ENCODE results near the gene CSMD2.

DNA sequence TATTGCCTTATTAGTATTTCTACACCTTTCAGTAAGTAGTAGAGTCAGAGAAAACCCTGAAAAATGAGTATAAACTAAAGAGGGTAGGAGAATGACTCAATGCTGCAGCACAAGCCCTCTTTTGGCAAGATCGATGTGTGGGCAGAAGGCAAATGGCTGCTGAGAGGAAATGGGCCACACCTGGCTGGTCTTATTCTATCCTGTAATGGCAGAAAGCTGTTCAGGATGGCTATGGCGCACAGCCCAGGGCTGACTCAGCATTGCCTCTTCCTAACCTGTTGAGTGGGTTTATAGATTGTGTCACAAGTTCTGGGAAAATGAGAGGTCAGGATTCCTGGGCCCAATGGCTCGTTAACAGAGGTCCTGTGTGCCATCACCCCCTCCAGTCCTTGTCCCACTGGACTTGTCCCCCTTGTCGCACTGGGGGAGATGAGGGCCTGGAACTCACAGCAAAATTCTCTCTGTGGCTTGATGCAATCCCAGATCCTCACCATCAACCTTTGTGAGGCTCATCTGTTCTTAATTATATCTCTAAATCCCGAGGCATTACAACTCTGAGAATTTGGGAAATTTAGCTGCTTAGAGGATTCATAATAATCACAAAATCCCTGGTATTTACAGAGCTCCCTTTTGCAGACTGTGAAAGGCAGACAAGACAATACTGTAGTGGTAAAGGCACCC is 287.9 kb downstream of the CSMD2 start:
- TF ChIP-seq, protein P1, sequence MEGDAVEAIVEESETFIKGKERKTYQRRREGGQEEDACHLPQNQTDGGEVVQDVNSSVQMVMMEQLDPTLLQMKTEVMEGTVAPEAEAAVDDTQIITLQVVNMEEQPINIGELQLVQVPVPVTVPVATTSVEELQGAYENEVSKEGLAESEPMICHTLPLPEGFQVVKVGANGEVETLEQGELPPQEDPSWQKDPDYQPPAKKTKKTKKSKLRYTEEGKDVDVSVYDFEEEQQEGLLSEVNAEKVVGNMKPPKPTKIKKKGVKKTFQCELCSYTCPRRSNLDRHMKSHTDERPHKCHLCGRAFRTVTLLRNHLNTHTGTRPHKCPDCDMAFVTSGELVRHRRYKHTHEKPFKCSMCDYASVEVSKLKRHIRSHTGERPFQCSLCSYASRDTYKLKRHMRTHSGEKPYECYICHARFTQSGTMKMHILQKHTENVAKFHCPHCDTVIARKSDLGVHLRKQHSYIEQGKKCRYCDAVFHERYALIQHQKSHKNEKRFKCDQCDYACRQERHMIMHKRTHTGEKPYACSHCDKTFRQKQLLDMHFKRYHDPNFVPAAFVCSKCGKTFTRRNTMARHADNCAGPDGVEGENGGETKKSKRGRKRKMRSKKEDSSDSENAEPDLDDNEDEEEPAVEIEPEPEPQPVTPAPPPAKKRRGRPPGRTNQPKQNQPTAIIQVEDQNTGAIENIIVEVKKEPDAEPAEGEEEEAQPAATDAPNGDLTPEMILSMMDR (IDR thresholded peaks at IDR 0.05; ENCODE audit: low read length), result no peak
- TF ChIP-seq EZH2 (optimal IDR thresholded peaks at IDR 0.05; ENCODE audit: low read depth, low read length) (no peak), EZH2phosphoT487 (IDR thresholded peaks at IDR 0.05; ENCODE audit: low read length) (no peak)

Data from MM.1S (cell line).